Measurements from ENCODE around the gene RGS2. TPM values are rescaled to one million over a fixed set of nuclear protein-coding genes. Genes with fewer than 3 reads are reported as not detected.

Gene RGS2
- total RNA-seq, 1 donor from 2014 or later, result 12.1 TPM

- H3K36me3 Mint-ChIP-seq (ENCODE audit: low read depth), result peaks cover 5% of the 10 kb centered on the region
- H3K4me3 Mint-ChIP-seq, result no peak overlapping the region
- no peak overlapping the region for H3K27ac Mint-ChIP-seq
- H3K27me3 Mint-ChIP-seq (ENCODE audit: insufficient read depth), result peaks cover 3% of the 10 kb centered on the region
- intact Hi-C loops (cut with micrococcal nuclease), result no loop called here
- DNase-seq (ENCODE audit: low spot score), result no peak
- H3K4me1 Mint-ChIP-seq (ENCODE audit: low read depth), result no peaks in the 10 kb centered on the region
- no peaks in the 10 kb centered on the region for H3K9me3 Mint-ChIP-seq
These were observed 8.4 kb downstream of the RGS2 start for GRCh38 chr1:192817246-192817645.

GRCh38 chr1:192821296-192821695 is 12.5 kb downstream of the RGS2 start:
- H3K27ac Mint-ChIP-seq, result no peak overlapping the region
- no peak overlapping the region for H3K4me3 Mint-ChIP-seq
- intact Hi-C loops (cut with micrococcal nuclease), result no loop called here
- peaks cover 10% of the 10 kb centered on the region for H3K27me3 Mint-ChIP-seq (ENCODE audit: insufficient read depth)
- no peaks in the 10 kb centered on the region for H3K9me3 Mint-ChIP-seq
- no peaks in the 10 kb centered on the region for H3K36me3 Mint-ChIP-seq (ENCODE audit: low read depth)
- DNase-seq (ENCODE audit: low spot score), result no peak
- H3K4me1 Mint-ChIP-seq (ENCODE audit: low read depth), result no peaks in the 10 kb centered on the region

GRCh38 chr1:192824511-192824910 is 15.7 kb downstream of the RGS2 start:
- DNase-seq (ENCODE audit: low spot score), result no peak
- intact Hi-C loops (cut with micrococcal nuclease), result no loop called here
- Mint-ChIP-seq H3K36me3 (ENCODE audit: low read depth) (no peaks in the 10 kb centered on the region), H3K4me3 (no peak overlapping the region), H3K27ac (no peak overlapping the region), H3K27me3 (ENCODE audit: insufficient read depth) (peaks cover 22% of the 10 kb centered on the region), H3K9me3 (no peaks in the 10 kb centered on the region), H3K4me1 (ENCODE audit: low read depth) (no peaks in the 10 kb centered on the region)

GRCh38 chr1:192826791-192827546 is 18.1 kb downstream of the RGS2 start:
- no peak overlapping the region for H3K4me3 Mint-ChIP-seq
- H3K4me1 Mint-ChIP-seq (ENCODE audit: low read depth), result no peaks in the 10 kb centered on the region
- no peaks in the 10 kb centered on the region for H3K36me3 Mint-ChIP-seq (ENCODE audit: low read depth)
- no peak overlapping the region for H3K27ac Mint-ChIP-seq
- intact Hi-C loops (cut with micrococcal nuclease), result no loop called here
- DNase-seq (ENCODE audit: low spot score), result no peak
- no peaks in the 10 kb centered on the region for H3K9me3 Mint-ChIP-seq
- peaks cover 28% of the 10 kb centered on the region for H3K27me3 Mint-ChIP-seq (ENCODE audit: insufficient read depth)

- Mint-ChIP-seq H3K9me3 (no peaks in the 10 kb centered on the region), H3K4me1 (ENCODE audit: low read depth) (no peaks in the 10 kb centered on the region), H3K27ac (no peak overlapping the region), H3K36me3 (ENCODE audit: low read depth) (no peaks in the 10 kb centered on the region), H3K4me3 (no peak overlapping the region), H3K27me3 (ENCODE audit: insufficient read depth) (peaks cover 23% of the 10 kb centered on the region)
- intact Hi-C loops (cut with micrococcal nuclease), result no loop called here
- no peak for DNase-seq (ENCODE audit: low spot score)
These were observed 21.9 kb downstream of the RGS2 start for GRCh38 chr1:192830595-192831246.

- Mint-ChIP-seq H3K4me1 (ENCODE audit: low read depth) (no peaks in the 10 kb centered on the region), H3K36me3 (ENCODE audit: low read depth) (no peaks in the 10 kb centered on the region), H3K27ac (no peak overlapping the region), H3K9me3 (no peaks in the 10 kb centered on the region), H3K27me3 (ENCODE audit: insufficient read depth) (peaks cover 18% of the 10 kb centered on the region), H3K4me3 (no peak overlapping the region)
- intact Hi-C loops (cut with micrococcal nuclease), result no loop called here
- no peak for DNase-seq (ENCODE audit: low spot score)
These were observed 23.0 kb downstream of the RGS2 start for GRCh38 chr1:192831706-192832355.

- Mint-ChIP-seq H3K27ac (no peak overlapping the region), H3K9me3 (no peaks in the 10 kb centered on the region), H3K4me1 (ENCODE audit: low read depth) (no peaks in the 10 kb centered on the region), H3K27me3 (ENCODE audit: insufficient read depth) (peaks cover 12% of the 10 kb centered on the region), H3K36me3 (ENCODE audit: low read depth) (no peaks in the 10 kb centered on the region), H3K4me3 (no peak overlapping the region)
- no peak for DNase-seq (ENCODE audit: low spot score)
- intact Hi-C loops (cut with micrococcal nuclease), result no loop called here
These were observed 23.7 kb downstream of the RGS2 start for GRCh38 chr1:192832492-192832891.

GRCh38 chr1:192835116-192835515 is 26.3 kb downstream of the RGS2 start:
- Mint-ChIP-seq H3K4me1 (ENCODE audit: low read depth) (no peaks in the 10 kb centered on the region), H3K27ac (no peak overlapping the region), H3K36me3 (ENCODE audit: low read depth) (no peaks in the 10 kb centered on the region), H3K4me3 (no peak overlapping the region), H3K27me3 (ENCODE audit: insufficient read depth) (peaks cover 9% of the 10 kb centered on the region), H3K9me3 (no peaks in the 10 kb centered on the region)
- intact Hi-C loops (cut with micrococcal nuclease), result no loop called here
- DNase-seq (ENCODE audit: low spot score), result no peak

GRCh38 chr1:192839162-192840066 is 30.6 kb downstream of the RGS2 start:
- no peak for DNase-seq (ENCODE audit: low spot score)
- intact Hi-C loops (cut with micrococcal nuclease), result no loop called here
- Mint-ChIP-seq H3K9me3 (no peaks in the 10 kb centered on the region), H3K36me3 (ENCODE audit: low read depth) (no peaks in the 10 kb centered on the region), H3K27me3 (ENCODE audit: insufficient read depth) (peaks cover 9% of the 10 kb centered on the region), H3K4me1 (ENCODE audit: low read depth) (no peaks in the 10 kb centered on the region), H3K4me3 (no peak overlapping the region), H3K27ac (no peak overlapping the region)

GRCh38 chr1:192844360-192844759 is 35.5 kb downstream of the RGS2 start:
- H3K4me3 Mint-ChIP-seq, result no peak overlapping the region
- no peaks in the 10 kb centered on the region for H3K9me3 Mint-ChIP-seq
- no peak overlapping the region for H3K27ac Mint-ChIP-seq
- H3K36me3 Mint-ChIP-seq (ENCODE audit: low read depth), result no peaks in the 10 kb centered on the region
- H3K27me3 Mint-ChIP-seq (ENCODE audit: insufficient read depth), result peaks cover 20% of the 10 kb centered on the region
- H3K4me1 Mint-ChIP-seq (ENCODE audit: low read depth), result no peaks in the 10 kb centered on the region
- no peak for DNase-seq (ENCODE audit: low spot score)
- intact Hi-C loops (cut with micrococcal nuclease), result no loop called here

- Mint-ChIP-seq H3K9me3 (no peaks in the 10 kb centered on the region), H3K4me1 (ENCODE audit: low read depth) (no peaks in the 10 kb centered on the region), H3K36me3 (ENCODE audit: low read depth) (no peaks in the 10 kb centered on the region), H3K27ac (no peak overlapping the region), H3K4me3 (no peak overlapping the region), H3K27me3 (ENCODE audit: insufficient read depth) (peaks cover 17% of the 10 kb centered on the region)
- intact Hi-C loops (cut with micrococcal nuclease), result no loop called here
- DNase-seq (ENCODE audit: low spot score), result no peak
These were observed 38.1 kb downstream of the RGS2 start for GRCh38 chr1:192846950-192847349.

- no peak overlapping the region for H3K27ac Mint-ChIP-seq
- H3K9me3 Mint-ChIP-seq, result no peaks in the 10 kb centered on the region
- peaks cover 16% of the 10 kb centered on the region for H3K27me3 Mint-ChIP-seq (ENCODE audit: insufficient read depth)
- no peak for DNase-seq (ENCODE audit: low spot score)
- H3K4me3 Mint-ChIP-seq, result no peak overlapping the region
- H3K4me1 Mint-ChIP-seq (ENCODE audit: low read depth), result no peaks in the 10 kb centered on the region
- intact Hi-C loops (cut with micrococcal nuclease), result no loop called here
- no peaks in the 10 kb centered on the region for H3K36me3 Mint-ChIP-seq (ENCODE audit: low read depth)
These were observed 40.2 kb downstream of the RGS2 start for GRCh38 chr1:192849011-192849410.

Measured in activated T-helper 1 cell treated with anti-CD3 and anti-CD28 coated beads, Interleukin-12 subunit alpha, Interleukin-12 subunit beta, Interleukin-2, Interleukin-4 antibody, amounts not matched to agents 30 ng/mL and 10 ng/mL and 1 ng/mL, durations not matched to agents 14 hours and 24 hours and 36 hours (primary cell).